PC-3 (cell line): ENCODE results near the gene HK1. TPM values are rescaled to one million over a fixed set of nuclear protein-coding genes. Genes with fewer than 3 reads are reported as not detected.

ENCODE experiments used
- ATAC-seq: fragments of 200-7000 bp; cut with Tn5 transposase; 2 replicates; pipeline ENCODE4 v1.9.1; 2020; ENCODE audit warnings: mild to moderate bottlenecking, moderate library complexity
- BruUV-seq: library from RNA; stranded (reverse); fragments of 400-500 nt; replicated peaks from 2 replicates; lab custom pipeline; 2021; lab: Mats Ljungman, UMichigan
- CTCF ChIA-PET: fragments of 300-600 bp; sonication (Branson Sonifier 250); formaldehyde crosslinking; loops from one replicate; lab custom pipeline; 2022; ENCODE audit warnings: antibody characterized with exemption; lab: Charles Lee
- POLR2A ChIA-PET: fragments of 300-600 bp; sonication (Branson Sonifier 250); formaldehyde crosslinking; loops from one replicate; lab custom pipeline; 2022; ENCODE audit warnings: antibody characterized with exemption; ENCODE audit not compliant: unreplicated experiment; lab: Charles Lee
- DNase-seq: peaks from one replicate; pipeline ENCODE4 v3.0.0-alpha.2; 2015
- H2AFZ ChIP-seq: fragments of 300-600 bp; sonication (generic); 2 replicates; pipeline ENCODE4 v1.6.0; 2016; ENCODE audit warnings: antibody characterized with exemption, low read length
- H3F3A ChIP-seq: fragments of 300-600 bp; sonication (generic); one replicate; pipeline ENCODE4 v1.6.0; 2017; ENCODE audit warnings: antibody characterized with exemption, low read length, control low read depth, mild to moderate bottlenecking; ENCODE audit not compliant: unreplicated experiment
- H3K27ac ChIP-seq: fragments of 300-600 bp; sonication (generic); 2 replicates; pipeline ENCODE4 v1.5.1; 2016; ENCODE audit warnings: mild to moderate bottlenecking, low read length
- H3K27me3 ChIP-seq: fragments of 300-600 bp; sonication (generic); 2 replicates; pipeline ENCODE4 v1.6.1; 2016; ENCODE audit warnings: low read length, mixed read lengths
- H3K36me3 ChIP-seq: fragments of 300-600 bp; sonication (generic); 2 replicates; pipeline ENCODE4 v1.6.1; 2016; ENCODE audit warnings: low read depth, mixed run types, low read length, mixed read lengths
- H3K4me1 ChIP-seq: fragments of 300-600 bp; sonication (generic); 2 replicates; pipeline ENCODE4 v1.5.1; 2016; ENCODE audit warnings: low read length; ENCODE audit not compliant: insufficient read depth
- H3K4me2 ChIP-seq: fragments of 300-600 bp; sonication (generic); 2 replicates; pipeline ENCODE4 v1.6.0; 2016; ENCODE audit warnings: low read length
- H3K4me3 ChIP-seq: fragments of 300-600 bp; sonication (generic); 2 replicates; pipeline ENCODE4 v1.5.1; 2016; ENCODE audit warnings: mild to moderate bottlenecking, low read length, mixed read lengths
- H3K79me2 ChIP-seq: fragments of 300-600 bp; sonication (generic); 2 replicates; pipeline ENCODE4 v1.6.1; 2017; ENCODE audit warnings: low read length, mixed read lengths
- H3K9ac ChIP-seq: fragments of 300-600 bp; sonication (generic); 2 replicates; pipeline ENCODE4 v1.6.0; 2016; ENCODE audit warnings: mild to moderate bottlenecking, low read length
- H3K9me2 ChIP-seq: fragments of 300-600 bp; sonication (generic); replicated peaks from 2 replicates; pipeline ENCODE4 v1.6.1; 2016; ENCODE audit warnings: mixed run types, low read length, mixed read lengths
- H3K9me3 ChIP-seq: fragments of 300-600 bp; sonication (generic); 2 replicates; pipeline ENCODE4 v1.6.1; 2016; ENCODE audit warnings: low read length, mixed read lengths
- H4K20me1 ChIP-seq: fragments of 300-600 bp; sonication (generic); 2 replicates; pipeline ENCODE4 v1.6.1; 2016; ENCODE audit warnings: low read length, mixed read lengths
- CTCF ChIP-seq: fragments of 300-600 bp; sonication (generic); conservative IDR thresholded peaks from 2 replicates; pipeline ENCODE4 v1.5.1; 2017; ENCODE audit warnings: antibody characterized with exemption, low read depth, mild to moderate bottlenecking, low read length
- EZH2 ChIP-seq: fragments of 300-600 bp; sonication (generic); IDR thresholded peaks from one replicate; pipeline ENCODE4 v1.6.1; 2017; ENCODE audit warnings: antibody characterized with exemption, mild to moderate bottlenecking, low read length; ENCODE audit not compliant: unreplicated experiment
- EZH2phosphoT487 ChIP-seq: fragments of 300-600 bp; sonication (generic); IDR thresholded peaks from 2 replicates; pipeline ENCODE4 v1.6.1; 2018; ENCODE audit warnings: mild to moderate bottlenecking, antibody characterized with exemption, low read length, borderline replicate concordance
- intact Hi-C: fragments of 100-400 bp; cut with micrococcal nuclease; formaldehyde crosslinking; loops from 2 replicates; pipeline ENCODE4 v1.9.0; 2023
- total RNA-seq: library from RNA; depleted of rRNA; stranded (reverse); fragments of >200 nt; gene quantifications from 2 replicates; pipeline ENCODE4 v1.2.3, GENCODE V29; 2014

The HK1 gene
- total RNA-seq, 1 experiment from 2014 or later, result 189 TPM

GRCh38 chr10:69389827-69390490, 111.7 kb downstream of the HK1 start:
- peaks cover 51% of the 10 kb centered on the region for H3K36me3 ChIP-seq
- peak; percentile 73 for ATAC-seq
- ChIA-PET POLR2A (interaction anchor here (0.9 to 1.0 kb wide), 2 partner anchors 72 to 165 kb away, joined by 3 read pairs; no protein-coding TSS in a partner anchor), CTCF (interaction anchor here (0.6 to 1.2 kb wide), 6 partner anchors 18 to 154 kb away, joined by 3 to 13 read pairs (median 6); no protein-coding TSS in a partner anchor)
- no peaks in the 10 kb centered on the region for H3K27me3 ChIP-seq
- peak; percentile 66 for DNase-seq
- peak overlapping the region; percentile 11; the same call in 1 of the 2 replicates for H3K27ac ChIP-seq
- no peak for TF ChIP-seq EZH2phosphoT487
- TF ChIP-seq CTCF, result no peak
- TF ChIP-seq EZH2, result no peak
- no TSS peak for BruUV-seq
- H3K4me1 ChIP-seq, result peaks cover 25% of the 10 kb centered on the region
- no peaks in the 10 kb centered on the region for H4K20me1 ChIP-seq
- H3K4me2 ChIP-seq, result no peak overlapping the region
- no peaks in the 10 kb centered on the region for H3K9me3 ChIP-seq
- no peak overlapping the region for H3K4me3 ChIP-seq
- H3K79me2 ChIP-seq, result no peaks in the 10 kb centered on the region
- intact Hi-C loops, result loop anchor here (10.0 kb wide), 1 partner anchor 385 kb away; no protein-coding TSS in a partner anchor
- no peaks in the 10 kb centered on the region for H3F3A ChIP-seq
- no peak overlapping the region for H3K9ac ChIP-seq
- no peak overlapping the region for H2AFZ ChIP-seq
- H3K9me2 ChIP-seq, result no peaks in the 10 kb centered on the region

DNA sequence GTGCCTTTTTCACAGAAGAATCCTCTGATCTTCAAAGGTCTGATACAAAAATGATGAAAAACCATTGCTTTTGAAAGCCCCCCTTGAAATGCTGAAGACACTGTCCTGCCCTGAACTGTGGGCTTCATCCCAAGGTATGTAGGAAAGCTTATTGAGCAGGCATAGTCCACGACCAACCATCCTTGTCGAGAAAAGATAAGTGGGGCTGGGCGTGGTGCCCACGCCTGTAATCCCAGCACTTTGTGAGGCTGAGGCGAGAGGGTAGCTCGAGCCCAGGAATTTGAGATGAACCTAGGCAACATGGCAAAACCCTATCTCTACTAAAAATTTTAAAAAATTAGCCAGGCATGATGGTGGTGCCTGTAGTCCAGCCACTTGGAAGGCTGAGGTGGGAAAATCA, 112.9 kb downstream of the HK1 start:
- Histone ChIP-seq H3K36me3 (peaks cover 41% of the 10 kb centered on the region), H3K27me3 (no peaks in the 10 kb centered on the region), H2AFZ (no peak overlapping the region), H3F3A (no peaks in the 10 kb centered on the region), H3K79me2 (no peaks in the 10 kb centered on the region), H4K20me1 (no peaks in the 10 kb centered on the region), H3K4me2 (no peak overlapping the region), H3K4me3 (no peak overlapping the region), H3K4me1 (peaks cover 17% of the 10 kb centered on the region), H3K9me3 (no peaks in the 10 kb centered on the region), H3K9ac (no peak overlapping the region), H3K9me2 (no peaks in the 10 kb centered on the region), H3K27ac (no peak overlapping the region)
- TSS peak; percentile 6 for BruUV-seq
- CTCF ChIA-PET, result interaction anchor here (0.6 kb wide), 1 partner anchor 216 kb away, joined by 7 read pairs; no protein-coding TSS in a partner anchor
- ATAC-seq (no peak), DNase-seq (no peak)
- no peak for TF ChIP-seq CTCF
- POLR2A ChIA-PET, result no interaction called here
- intact Hi-C loops, result loop anchor here (10.0 kb wide), 1 partner anchor 386 kb away; no protein-coding TSS in a partner anchor

DNA sequence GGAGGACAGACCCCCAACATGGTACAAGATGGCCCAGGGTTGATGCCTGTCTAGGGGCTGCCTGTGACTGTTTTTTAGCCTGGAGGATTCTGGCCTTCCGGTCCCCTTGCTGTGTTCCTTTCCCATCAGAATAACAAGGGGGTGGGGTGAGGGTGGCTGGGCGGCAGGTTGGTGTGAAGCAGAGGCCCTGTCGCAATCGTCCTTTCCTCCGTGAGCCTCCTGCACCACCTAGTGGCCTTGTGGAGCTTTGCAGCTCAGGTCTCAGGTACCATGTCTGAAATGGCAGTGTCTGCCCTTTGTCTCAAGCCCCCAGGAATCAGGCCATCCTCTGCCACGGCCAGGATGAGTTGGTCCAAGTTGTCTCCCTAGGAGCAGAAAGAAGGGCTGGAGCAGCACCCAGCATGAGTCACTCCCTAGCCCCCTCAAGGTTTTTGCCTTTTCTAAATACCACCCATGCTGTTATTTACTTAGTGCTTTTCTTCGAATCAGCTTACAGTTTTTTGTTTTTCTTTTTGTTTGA, 114.2 kb downstream of the HK1 start:
- Histone ChIP-seq H4K20me1 (no peaks in the 10 kb centered on the region), H3F3A (no peaks in the 10 kb centered on the region), H3K27ac (no peak overlapping the region), H3K79me2 (no peaks in the 10 kb centered on the region), H3K9me2 (no peaks in the 10 kb centered on the region), H3K4me2 (no peak overlapping the region), H3K9ac (no peak overlapping the region), H3K4me3 (no peak overlapping the region), H3K9me3 (no peaks in the 10 kb centered on the region), H3K36me3 (peaks cover 48% of the 10 kb centered on the region), H3K4me1 (peaks cover 17% of the 10 kb centered on the region), H3K27me3 (no peaks in the 10 kb centered on the region), H2AFZ (no peak overlapping the region)
- BruUV-seq, result no TSS peak
- intact Hi-C loops, result loop anchor here (1.0 to 10.0 kb wide), 4 partner anchors 74 to 388 kb away; no protein-coding TSS in a partner anchor
- TF ChIP-seq EZH2phosphoT487 (no peak), EZH2 (no peak), CTCF (peak; percentile 100)
- DNase-seq (peak; percentile 99), ATAC-seq (peak; percentile 89)
- ChIA-PET CTCF (interaction anchor here (0.5 to 1.2 kb wide), 8 partner anchors 10 to 444 kb away, joined by 3 to 8 read pairs (median 5); no protein-coding TSS in a partner anchor), POLR2A (interaction anchor here (0.5 kb wide), 1 partner anchor 1371 kb away, joined by 5 read pairs; no protein-coding TSS in a partner anchor)
